HepG2 (cell line): ENCODE data around the gene PRMT2. TPM values are rescaled to one million over a fixed set of nuclear protein-coding genes. Genes with fewer than 3 reads are reported as not detected.

ENCODE experiments used
- ATAC-seq: fragments of 200-7000 bp; cut with Tn5 transposase; 3 replicates; pipeline ENCODE4 v1.9.1; 2020; ENCODE audit warnings: mild to moderate bottlenecking, moderate library complexity
- BruUV-seq: library from RNA; stranded (reverse); fragments of 400-500 nt; replicated peaks from 2 replicates; lab custom pipeline; 2021; lab: Mats Ljungman, UMichigan
- CTCF ChIA-PET: fragments of 300-600 bp; formaldehyde crosslinking; extraction: SDS; loops from one replicate; lab custom pipeline; 2021; ENCODE audit warnings: low total read pairs, inconsistent platforms, low intra/inter-chr PET ratio; lab: Yijun Ruan, JAX
- POLR2A ChIA-PET: fragments of 350-600 bp; sonication (Branson Sonifier 250); formaldehyde crosslinking; loops from one replicate; lab custom pipeline; 2020; ENCODE audit warnings: antibody characterized with exemption, inconsistent platforms; lab: Yijun Ruan, JAX
- DNase-seq: peaks from one replicate; pipeline ENCODE4 v3.0.0-alpha.2; 2015; ENCODE audit warnings: low spot score
- FAIRE-seq: peaks from 3 replicates; lab custom pipeline; 2011; peaks lifted over from hg19 to GRCh38; lab: Jason Lieb, UNC
- H2AFZ ChIP-seq: one replicate; pipeline ENCODE4 v1.6.1; 2011; ENCODE audit warnings: low read length, inconsistent platforms
- H3K27ac ChIP-seq: fragments of 300-600 bp; 3 replicates; pipeline ENCODE4 v1.8.0; 2011; ENCODE audit warnings: mixed run types, mild to moderate bottlenecking, mixed read lengths, low read length, inconsistent platforms; ENCODE audit not compliant: insufficient read depth; ENCODE audit errors: extremely low read length
- H3K27me3 ChIP-seq, 2 experiments: fragments of 200-600 bp in 1 of 2; 2 replicates in 1 of 2; 3 replicates in 1 of 2; pipeline versions ENCODE4 v1.6.0 to v1.8.0; 2011; ENCODE audit warnings: low read length in 2 of 2, mild to moderate bottlenecking in 2 of 2, moderate library complexity in 2 of 2, inconsistent platforms in 1 of 2; ENCODE audit not compliant: insufficient read depth in 2 of 2, control insufficient read depth in 1 of 2
- H3K36me3 ChIP-seq, 2 experiments: fragments of 200-600 bp in 1 of 2; replicated peaks in 1 of 2; 2 replicates in 1 of 2; 3 replicates in 1 of 2; pipeline versions ENCODE4 v1.5.1 to v1.8.0; 2011; ENCODE audit warnings: low read length in 2 of 2, inconsistent platforms in 1 of 2; ENCODE audit not compliant: insufficient read depth in 2 of 2, control insufficient read depth in 1 of 2
- H3K4me1 ChIP-seq: 2 replicates; pipeline ENCODE4 v1.5.1; 2012; ENCODE audit warnings: low read length, inconsistent platforms; ENCODE audit not compliant: insufficient read depth
- H3K4me2 ChIP-seq: 2 replicates; pipeline ENCODE4 v1.6.0; 2011; ENCODE audit warnings: low read depth, low read length, inconsistent platforms
- H3K4me3 ChIP-seq, 3 experiments: fragments of 200-600 bp in 1 of 3; sonication (generic), shearing (Covaris generic) in 1 of 3; replicated peaks in 1 of 3; 2 replicates each; pipeline ENCODE4 v1.5.1; 2011 to 2016; ENCODE audit warnings: low read length in 3 of 3, inconsistent platforms in 2 of 3, low read depth in 2 of 3, mild to moderate bottlenecking in 2 of 3, control low read depth in 1 of 3, mixed read lengths in 1 of 3; ENCODE audit not compliant: insufficient read depth in 1 of 3
- H3K79me2 ChIP-seq: one replicate; pipeline ENCODE4 v1.6.1; 2011; ENCODE audit warnings: low read length, inconsistent platforms; ENCODE audit not compliant: insufficient read depth
- H3K9ac ChIP-seq: 2 replicates; pipeline ENCODE4 v1.6.0; 2011; ENCODE audit warnings: mild to moderate bottlenecking, low read depth, low read length, inconsistent platforms; ENCODE audit not compliant: insufficient read depth
- H3K9me3 ChIP-seq: 2 replicates; pipeline ENCODE4 v1.5.1; 2012; ENCODE audit warnings: mild to moderate bottlenecking, low read length
- H4K20me1 ChIP-seq: 2 replicates; pipeline ENCODE4 v1.6.0; 2011; ENCODE audit warnings: inconsistent platforms, mild to moderate bottlenecking, low read length, moderate library complexity; ENCODE audit not compliant: insufficient read depth
- CHD4 ChIP-seq: fragments of 200-600 bp; sonication (generic); IDR thresholded peaks from 2 replicates; pipeline ENCODE4 v1.7.0; 2017; ENCODE audit warnings: mild to moderate bottlenecking, low read length, borderline replicate concordance
- POLR2AphosphoS5 ChIP-seq: IDR thresholded peaks from 2 replicates; pipeline ENCODE4 v1.6.1; 2012; ENCODE audit warnings: low read depth, low read length
- RBAK ChIP-seq: sonication (generic); formaldehyde crosslinking; IDR thresholded peaks from 2 replicates; pipeline ENCODE4 v1.5.1; 2020; ENCODE audit warnings: mild to moderate bottlenecking, missing genetic modification reagents
- RFXAP ChIP-seq: sonication (generic); formaldehyde crosslinking; IDR thresholded peaks from 2 replicates; pipeline ENCODE4 v1.4.0; 2020; ENCODE audit warnings: missing genetic modification reagents, borderline replicate concordance
- TBX2 ChIP-seq: sonication (generic); formaldehyde crosslinking; IDR thresholded peaks from 2 replicates; pipeline ENCODE4 v1.5.0; 2020; ENCODE audit warnings: missing genetic modification reagents, mild to moderate bottlenecking, borderline replicate concordance
- U2AF2 ChIP-seq: fragments of 200-400 bp; formaldehyde crosslinking; IDR thresholded peaks from 2 replicates; pipeline ENCODE4 v1.6.1; 2017; ENCODE audit warnings: low read depth, mild to moderate bottlenecking, low read length
- in situ Hi-C: cut with HindIII; loops from 2 replicates; pipeline ENCODE4 v1.10.0; 2017; ENCODE audit warnings: low pct_unique_long_range_greater_than_20kb; ENCODE audit not compliant: extremely low pct_ligation_motif_present
- intact Hi-C: fragments of 100-400 bp; cut with micrococcal nuclease; formaldehyde crosslinking; loops from one replicate; pipeline ENCODE4 v1.10.0; 2022; ENCODE audit not compliant: unreplicated experiment
- polyA plus RNA-seq, 8 experiments: library from polyadenylated mRNA; depleted of rRNA in 3 of 8; stranded (reverse) in 7 of 8; unstranded in 1 of 8; fragments of >200 nt; fragmentation: Illumina TruSeq in 4 of 8; extraction: Trizol in 4 of 8; gene quantifications; 2 replicates each; pipeline versions ENCODE4 v1.2.1 to v1.2.3, GENCODE V29; 2011 to 2016; ENCODE audit warnings: low read depth in 4 of 8, missing spikeins in 1 of 8, mixed read lengths in 1 of 8; ENCODE audit not compliant: insufficient read depth in 1 of 8
- total RNA-seq, 5 experiments: library from RNA; depleted of rRNA; stranded (reverse); fragments of >200 nt; fragmentation: Illumina TruSeq; extraction: Trizol; gene quantifications; 2 replicates each; pipeline ENCODE4 v1.2.3, GENCODE V29; 2016; ENCODE audit warnings: low read depth in 1 of 5
- TF ChIP-seq, protein P1 (sequence below): sonication (generic); formaldehyde crosslinking; IDR thresholded peaks from 2 replicates; pipeline ENCODE4 v1.5.1; 2020; ENCODE audit warnings: mild to moderate bottlenecking, missing genetic modification reagents, moderate library complexity
- TF ChIP-seq, protein P2 (sequence below): sonication (generic); formaldehyde crosslinking; IDR thresholded peaks from 2 replicates; pipeline ENCODE4 v1.5.0; 2020; ENCODE audit warnings: mild to moderate bottlenecking, low read depth, missing genetic modification reagents, borderline replicate concordance

Gene PRMT2
- total and polyA plus RNA-seq, 2 of the 13 experiments (the other 11 are each of a cell fraction or from before 2014, with no cell fraction given), result 54.4 to 78.8 TPM

DNA sequence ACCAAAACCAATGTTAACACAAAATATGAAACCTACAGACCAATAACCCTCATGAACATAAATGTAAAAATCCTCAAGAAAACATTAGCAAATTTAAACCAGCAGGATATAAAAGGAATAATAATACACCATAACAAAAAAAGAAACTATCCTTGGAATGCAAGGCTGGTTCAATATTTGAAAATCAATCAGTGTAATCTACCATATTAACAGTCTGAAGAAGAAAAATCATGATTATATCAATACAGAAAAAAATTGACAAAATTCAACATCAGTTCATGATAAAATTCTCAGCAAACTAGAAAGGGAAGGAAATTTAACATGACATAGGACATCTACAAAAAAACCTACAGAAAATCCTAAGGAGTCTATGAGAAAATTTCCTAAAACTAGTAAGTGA is 19.8 kb downstream of the PRMT2 start:
- ATAC-seq, result no peak
- POLR2A ChIA-PET, result no interaction called here
- Histone ChIP-seq H4K20me1 (no peaks in the 10 kb centered on the region), H3K9ac (no peak overlapping the region), H3K27ac (no peak overlapping the region), H3K79me2 (peaks cover 2% of the 10 kb centered on the region), H3K9me3 (peaks cover 9% of the 10 kb centered on the region), H3K4me2 (no peak overlapping the region), H2AFZ (no peak overlapping the region), H3K4me1 (no peaks in the 10 kb centered on the region), H3K27me3 (no peaks in the 10 kb centered on the region)
- BruUV-seq, result no TSS peak
- in situ Hi-C loops, result no loop called here
- CTCF ChIA-PET, result no interaction called here
- no peak for DNase-seq
- TF ChIP-seq, protein P1, sequence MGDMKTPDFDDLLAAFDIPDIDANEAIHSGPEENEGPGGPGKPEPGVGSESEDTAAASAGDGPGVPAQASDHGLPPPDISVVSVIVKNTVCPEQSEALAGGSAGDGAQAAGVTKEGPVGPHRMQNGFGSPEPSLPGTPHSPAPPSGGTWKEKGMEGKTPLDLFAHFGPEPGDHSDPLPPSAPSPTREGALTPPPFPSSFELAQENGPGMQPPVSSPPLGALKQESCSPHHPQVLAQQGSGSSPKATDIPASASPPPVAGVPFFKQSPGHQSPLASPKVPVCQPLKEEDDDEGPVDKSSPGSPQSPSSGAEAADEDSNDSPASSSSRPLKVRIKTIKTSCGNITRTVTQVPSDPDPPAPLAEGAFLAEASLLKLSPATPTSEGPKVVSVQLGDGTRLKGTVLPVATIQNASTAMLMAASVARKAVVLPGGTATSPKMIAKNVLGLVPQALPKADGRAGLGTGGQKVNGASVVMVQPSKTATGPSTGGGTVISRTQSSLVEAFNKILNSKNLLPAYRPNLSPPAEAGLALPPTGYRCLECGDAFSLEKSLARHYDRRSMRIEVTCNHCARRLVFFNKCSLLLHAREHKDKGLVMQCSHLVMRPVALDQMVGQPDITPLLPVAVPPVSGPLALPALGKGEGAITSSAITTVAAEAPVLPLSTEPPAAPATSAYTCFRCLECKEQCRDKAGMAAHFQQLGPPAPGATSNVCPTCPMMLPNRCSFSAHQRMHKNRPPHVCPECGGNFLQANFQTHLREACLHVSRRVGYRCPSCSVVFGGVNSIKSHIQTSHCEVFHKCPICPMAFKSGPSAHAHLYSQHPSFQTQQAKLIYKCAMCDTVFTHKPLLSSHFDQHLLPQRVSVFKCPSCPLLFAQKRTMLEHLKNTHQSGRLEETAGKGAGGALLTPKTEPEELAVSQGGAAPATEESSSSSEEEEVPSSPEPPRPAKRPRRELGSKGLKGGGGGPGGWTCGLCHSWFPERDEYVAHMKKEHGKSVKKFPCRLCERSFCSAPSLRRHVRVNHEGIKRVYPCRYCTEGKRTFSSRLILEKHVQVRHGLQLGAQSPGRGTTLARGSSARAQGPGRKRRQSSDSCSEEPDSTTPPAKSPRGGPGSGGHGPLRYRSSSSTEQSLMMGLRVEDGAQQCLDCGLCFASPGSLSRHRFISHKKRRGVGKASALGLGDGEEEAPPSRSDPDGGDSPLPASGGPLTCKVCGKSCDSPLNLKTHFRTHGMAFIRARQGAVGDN (CRISPR knock-in tag), result no peak
- TF ChIP-seq U2AF2 (no peak), CHD4 (no peak), RBAK (no peak), RFXAP (CRISPR knock-in tag) (no peak), TBX2 (CRISPR knock-in tag) (no peak), POLR2AphosphoS5 (no peak)
- TF ChIP-seq, protein P2, sequence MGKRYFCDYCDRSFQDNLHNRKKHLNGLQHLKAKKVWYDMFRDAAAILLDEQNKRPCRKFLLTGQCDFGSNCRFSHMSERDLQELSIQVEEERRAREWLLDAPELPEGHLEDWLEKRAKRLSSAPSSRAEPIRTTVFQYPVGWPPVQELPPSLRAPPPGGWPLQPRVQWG, result no peak
- TF ChIP-seq, all 625 proteins: peak for 0
- Histone ChIP-seq H3K4me3 (no peak overlapping the region), H3K36me3 (peaks cover 8 to 57% of the 10 kb centered on the region in 2 experiments)
- intact Hi-C loops, result no loop called here
- FAIRE-seq, result no peak
